Stimulated activated CD8-positive, alpha-beta memory T cell treated with anti-CD3 and anti-CD28 coated beads, Interleukin-7, amount 100 ng/mL, for 1 hour (primary cell): Measurements from ENCODE around the gene AGPS.

Experiments used
- DNase-seq, 2 donors: peaks; one replicate each; pipeline ENCODE4 v3.0.0-alpha.2; 2020; ENCODE audit warnings: low read depth in 2 of 2

The AGPS gene

DNA sequence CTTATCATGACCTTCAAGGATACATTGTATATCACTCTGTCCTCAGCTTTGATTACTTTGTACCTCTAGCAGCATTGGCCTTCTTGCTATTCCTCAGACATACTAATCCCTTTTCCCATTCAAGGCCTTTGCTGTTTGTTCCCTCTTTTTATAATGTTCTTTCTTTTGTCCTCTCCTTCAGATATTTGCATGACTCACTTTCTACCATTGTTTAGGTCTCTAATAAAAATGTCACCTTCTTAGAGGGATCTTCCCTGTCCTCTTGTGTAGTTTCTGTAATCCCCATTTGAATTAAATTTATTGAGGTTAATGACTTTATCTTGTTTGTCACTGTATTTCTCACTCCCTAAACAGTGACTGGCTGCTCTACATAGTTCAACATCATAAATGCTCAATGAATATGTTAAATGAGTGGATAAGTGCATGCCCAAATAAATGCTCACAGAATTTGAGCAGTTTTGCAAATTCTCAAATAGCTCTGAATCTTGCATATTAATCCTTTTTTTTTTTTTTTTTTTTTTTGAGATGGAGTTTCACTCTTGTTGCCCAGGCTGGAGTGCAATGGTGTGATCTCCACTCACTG lies 135.9 kb downstream of the AGPS start:
- DNase-seq = no peak

DNA sequence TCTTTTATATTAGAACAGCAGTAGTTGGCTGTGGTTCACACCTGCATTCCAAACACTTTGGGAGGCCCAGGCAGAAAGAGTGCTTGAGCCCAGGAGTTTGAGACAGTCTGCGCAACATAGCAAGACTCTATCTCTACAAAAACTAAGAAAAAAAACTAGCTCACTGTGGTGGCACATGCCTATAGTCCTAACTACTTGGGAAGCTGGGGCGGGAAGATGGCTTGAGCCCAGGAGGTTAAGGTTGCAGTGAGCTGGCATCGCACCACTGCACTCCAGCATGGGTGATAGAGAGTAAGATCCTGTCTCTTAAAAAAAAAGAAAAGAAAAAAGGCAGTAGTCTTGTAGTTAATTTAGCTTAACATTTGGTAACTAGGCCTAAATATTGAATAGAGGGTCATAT lies 136.6 kb downstream of the AGPS start:
- no peak for DNase-seq

DNA sequence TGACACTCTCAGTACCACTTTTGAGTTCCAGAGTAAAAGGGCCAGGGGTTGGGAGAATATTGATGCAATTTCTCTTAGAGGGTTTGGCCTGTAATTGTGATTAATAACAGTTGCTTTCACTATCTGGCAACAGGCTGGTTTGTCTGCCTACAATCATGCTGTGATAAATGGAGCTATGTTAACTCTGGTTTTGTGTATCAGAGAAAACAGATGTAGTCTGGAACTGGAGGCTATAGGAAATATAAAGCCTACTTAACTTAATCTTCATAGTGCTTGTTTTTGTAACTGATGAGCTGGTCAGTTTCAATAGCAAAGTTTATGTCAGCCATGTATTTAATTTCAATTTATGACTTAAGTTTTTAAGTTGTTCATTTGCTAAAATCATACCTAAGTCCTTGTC lies 138.0 kb downstream of the AGPS start:
- DNase-seq = no peak

DNA sequence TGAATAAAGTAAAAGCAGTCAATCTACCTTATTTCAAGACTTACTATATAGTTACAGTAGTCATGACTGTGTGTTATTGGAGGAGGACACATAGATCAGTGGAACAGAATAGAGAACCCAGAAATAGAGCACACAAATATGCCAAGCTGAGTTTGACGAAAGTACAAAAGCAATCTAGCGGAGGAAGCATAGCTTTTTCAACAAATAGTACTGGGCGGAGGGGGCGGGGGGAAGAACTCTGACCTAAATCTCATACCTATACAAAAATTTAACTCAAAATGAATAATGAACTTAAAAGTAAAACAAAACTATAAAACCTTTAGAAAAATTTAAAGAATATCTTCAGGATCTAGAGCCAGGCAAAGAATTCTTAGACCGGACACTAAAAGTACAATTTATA lies 139.1 kb downstream of the AGPS start:
- no peak for DNase-seq

DNA sequence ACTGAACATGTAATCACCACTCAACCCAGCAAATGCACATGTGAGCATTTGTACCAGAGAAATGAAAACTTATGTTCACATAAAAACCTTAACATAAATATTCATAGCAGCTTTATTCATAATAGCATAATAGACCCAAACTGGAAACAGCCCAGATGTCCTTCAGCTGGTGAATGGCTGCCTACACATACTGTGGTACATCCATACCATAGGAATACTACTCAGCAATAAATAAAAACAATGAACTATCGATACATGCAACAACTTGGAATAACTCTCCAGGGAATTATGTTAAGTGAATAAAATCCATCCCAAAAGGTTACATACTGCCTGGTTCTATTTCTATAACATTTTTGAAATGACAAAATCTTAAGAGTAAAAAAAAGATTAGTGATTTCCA lies 140.0 kb downstream of the AGPS start:
- DNase-seq = no peak

DNA sequence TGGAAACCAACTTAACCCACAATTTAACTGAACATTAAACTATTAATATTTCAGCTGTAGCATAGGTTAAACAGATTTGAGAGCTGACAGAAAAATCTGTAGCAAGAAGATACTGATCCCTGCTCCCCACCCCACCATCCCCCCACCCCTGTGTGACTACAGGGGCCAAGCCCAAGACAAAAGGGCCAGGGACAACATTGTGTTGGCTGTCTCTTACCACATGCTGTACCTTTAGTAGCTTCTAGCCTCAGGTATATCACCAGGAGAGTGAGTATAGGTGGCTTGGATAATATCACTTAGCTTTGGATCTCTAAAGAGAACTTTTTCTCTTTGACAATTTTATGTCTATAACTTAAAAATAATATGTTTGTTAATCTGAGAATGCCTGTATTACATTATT lies 140.7 kb downstream of the AGPS start:
- no peak for DNase-seq

DNA sequence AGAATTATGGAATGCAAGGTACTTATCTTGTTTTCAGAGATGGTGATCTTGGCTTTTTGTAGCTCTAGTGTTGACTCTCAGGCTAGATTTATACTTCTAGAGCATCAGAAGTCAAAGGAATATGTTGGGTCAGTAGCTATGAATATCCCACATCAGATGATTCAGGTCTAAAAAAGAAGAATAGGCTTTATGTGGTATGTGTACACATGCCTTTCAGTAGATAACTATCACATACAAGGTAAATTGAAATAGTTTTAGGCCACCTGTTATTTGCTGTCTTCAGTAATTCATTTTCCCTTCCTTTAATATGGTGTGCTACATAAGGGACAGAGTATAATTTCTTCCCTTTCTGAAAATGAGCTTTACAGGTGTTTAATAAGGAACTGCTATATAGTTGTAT lies 142.4 kb downstream of the AGPS start:
- DNase-seq = no peak

DNA sequence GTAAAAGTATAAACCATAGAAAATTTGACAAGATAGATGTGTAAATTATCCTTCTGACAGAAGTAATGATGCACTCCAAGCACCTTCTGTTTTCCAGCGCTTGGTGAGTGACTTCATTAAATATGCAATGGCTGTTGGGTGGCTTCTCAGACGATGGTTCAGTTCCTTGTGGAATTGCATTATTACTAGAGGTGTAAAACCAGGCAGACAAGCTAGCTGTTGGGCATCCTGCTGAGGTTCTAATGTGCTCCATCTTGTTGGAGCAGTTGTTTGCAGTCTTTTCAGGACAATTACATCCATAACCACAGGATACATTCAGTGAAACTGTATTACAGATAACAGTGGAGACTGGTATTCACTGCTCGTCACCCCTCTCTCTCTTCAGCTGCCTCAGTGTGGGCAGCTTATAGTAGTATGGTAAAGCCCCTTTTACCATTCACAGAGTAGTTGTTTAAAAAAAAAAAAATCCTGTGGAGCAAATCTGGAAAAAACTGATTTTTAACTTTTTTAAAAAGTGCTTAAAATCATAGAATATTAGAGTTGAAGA lies 143.5 kb downstream of the AGPS start:
- DNase-seq = no peak

DNA sequence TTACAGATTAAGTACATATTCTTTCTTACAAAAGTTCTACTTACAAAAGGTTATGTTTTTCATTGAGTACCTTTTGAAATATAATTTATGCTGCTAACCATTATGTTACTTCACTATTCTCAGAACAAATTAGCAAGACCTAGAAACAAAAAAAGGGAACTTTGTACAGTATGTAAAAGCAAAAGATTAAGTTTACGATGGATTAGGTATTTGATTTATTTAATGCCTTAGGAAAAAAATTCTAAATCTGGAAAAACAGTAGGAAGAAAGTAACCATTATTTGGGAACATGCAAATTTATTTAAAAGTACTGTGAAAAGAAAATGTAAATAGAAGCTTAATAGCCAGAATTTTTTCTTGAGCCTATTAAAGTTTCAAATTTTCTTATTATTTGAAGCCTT lies 144.6 kb downstream of the AGPS start:
- DNase-seq = no peak

DNA sequence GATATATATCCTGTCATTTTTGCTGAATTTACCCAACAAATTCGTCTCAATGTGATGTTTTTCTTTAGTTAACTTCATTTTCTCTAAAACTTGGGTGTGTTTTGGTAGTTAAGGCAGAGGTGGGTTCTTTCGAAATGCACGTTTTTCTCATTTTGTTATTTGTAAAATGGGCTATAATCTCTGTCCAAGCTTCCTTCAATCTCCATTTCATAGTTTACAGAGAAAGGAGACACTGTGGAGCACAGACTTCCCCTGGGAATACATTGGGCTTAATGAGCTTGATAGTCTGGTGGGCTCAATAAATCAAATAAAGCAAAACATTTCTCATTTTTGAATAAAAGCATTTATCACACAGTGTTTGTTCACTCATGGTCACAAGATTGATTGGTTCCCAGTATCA lies 145.1 kb downstream of the AGPS start:
- no peak for DNase-seq

DNA sequence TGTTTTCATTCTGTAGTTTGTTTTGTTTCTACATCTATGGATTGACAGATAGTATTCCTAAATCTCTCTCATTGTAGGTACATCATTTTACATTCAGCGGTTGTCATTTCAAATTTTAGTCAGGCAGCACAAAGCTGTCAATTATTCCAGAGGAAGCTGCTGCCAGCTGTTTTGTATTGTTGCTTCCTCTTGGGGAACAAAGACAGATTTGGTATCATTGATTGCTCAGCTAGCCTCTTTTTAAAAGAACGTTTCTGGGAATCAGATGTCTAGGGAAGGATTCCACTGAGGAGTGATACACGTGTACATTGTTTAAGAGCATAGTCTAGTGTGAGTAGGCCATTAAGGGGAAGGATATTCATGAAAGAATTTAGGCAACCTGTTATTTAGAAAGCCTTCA lies 145.8 kb downstream of the AGPS start:
- no peak for DNase-seq

DNA sequence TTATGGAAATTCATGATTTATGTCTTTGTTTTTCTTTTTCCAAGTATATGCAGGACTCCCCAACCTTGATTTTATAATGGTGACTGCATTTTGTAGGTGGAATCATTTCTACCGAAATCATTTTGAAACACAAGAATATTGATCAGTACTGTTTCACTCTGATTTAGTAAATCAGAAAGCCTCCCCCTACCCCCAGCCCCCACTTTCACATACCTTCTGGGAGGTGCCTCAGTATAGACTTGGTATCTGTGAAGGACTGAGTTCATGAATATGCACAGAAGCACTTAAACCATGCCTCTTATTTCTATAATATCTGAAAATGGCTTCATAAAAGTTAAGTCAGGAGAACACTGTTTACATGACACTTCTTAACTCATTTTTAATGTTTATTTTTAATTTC lies 147.7 kb downstream of the AGPS start:
- no peak for DNase-seq

DNA sequence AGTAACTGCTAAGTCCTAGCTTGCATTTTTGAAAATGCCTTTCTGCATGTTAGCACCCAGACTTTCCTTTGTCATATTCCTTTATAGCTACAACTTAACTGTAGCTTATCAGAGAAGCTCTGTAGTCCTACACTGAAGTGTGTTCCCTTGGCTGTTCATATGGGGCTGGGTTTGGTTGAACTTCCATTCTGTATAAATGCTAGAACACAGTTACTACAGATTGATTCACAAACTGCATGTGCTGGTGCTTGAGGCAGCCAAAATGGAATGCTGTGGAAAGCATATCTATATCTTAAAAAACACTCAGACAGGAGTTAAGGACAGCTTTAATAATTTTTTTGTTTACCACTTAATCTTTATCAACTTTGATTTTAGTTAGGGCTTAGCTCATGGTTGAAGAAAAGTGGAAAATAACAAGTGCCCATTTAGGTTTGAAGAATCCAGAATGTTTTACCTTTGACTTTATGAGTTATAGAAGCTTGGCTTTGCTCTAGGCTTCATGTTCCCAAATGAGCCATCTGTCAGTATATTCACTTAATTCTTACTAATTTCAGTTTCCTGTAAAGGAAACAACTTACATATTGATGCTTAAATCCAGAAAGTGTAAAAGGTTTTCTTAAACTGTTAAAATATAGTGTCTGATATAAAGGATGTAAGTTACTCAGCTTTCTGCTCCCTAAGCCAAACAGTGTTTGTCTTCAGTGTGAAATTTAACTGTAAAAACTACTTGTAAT lies 148.9 kb downstream of the AGPS start:
- DNase-seq = no peak

DNA sequence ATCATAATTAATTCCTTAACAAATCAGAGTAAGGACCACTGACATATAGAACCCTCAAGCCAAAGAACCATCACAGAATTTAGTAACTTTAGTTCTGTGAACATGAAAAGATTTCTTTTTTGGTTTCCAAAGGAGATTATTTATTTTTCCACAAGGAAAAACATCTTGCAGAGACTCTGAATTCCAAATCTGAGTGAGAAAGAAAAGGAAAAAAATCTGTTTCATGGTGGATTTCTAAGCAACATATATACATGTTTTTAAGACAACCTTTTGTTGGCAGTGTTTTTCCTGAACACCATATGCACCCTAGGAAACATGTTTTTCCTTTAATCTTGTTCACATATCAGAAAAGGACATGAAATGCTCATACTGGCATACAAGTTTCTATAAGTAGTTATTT lies 149.8 kb downstream of the AGPS start:
- DNase-seq = no peak

DNA sequence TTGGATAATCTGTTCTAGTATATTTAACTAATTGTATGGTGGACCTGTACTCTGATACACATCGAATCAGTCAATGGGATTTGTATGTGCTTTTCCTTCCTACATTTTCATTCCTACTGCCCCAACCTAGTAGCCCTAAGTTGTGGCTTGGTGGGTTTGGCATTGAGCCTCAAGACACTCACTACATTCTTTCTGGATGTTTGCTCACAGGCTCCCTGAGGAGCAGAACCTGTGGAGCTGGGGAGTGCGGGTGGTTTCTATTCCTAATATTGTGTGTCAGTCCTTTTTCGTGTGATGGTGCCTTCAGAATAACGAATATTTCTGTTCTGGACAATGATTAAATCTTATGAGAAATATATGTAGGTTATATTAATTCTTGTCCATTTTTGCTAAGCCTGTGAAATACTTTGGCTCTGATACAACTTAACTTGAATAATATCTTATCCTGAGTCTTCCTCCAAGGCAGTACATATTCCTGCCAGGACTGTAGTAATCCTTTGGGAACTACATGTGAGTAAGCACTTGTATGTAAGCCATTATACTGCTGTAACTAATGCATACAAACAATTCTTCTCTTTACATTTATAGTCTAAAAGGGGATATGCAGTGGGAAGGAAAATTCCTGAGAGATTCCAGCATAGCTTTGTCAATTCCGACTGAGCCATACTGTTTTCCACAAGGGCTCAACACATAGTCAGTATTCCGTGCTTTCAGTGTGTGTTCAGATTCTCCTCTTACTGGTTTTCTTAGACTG lies 150.6 kb downstream of the AGPS start:
- no peak for DNase-seq

DNA sequence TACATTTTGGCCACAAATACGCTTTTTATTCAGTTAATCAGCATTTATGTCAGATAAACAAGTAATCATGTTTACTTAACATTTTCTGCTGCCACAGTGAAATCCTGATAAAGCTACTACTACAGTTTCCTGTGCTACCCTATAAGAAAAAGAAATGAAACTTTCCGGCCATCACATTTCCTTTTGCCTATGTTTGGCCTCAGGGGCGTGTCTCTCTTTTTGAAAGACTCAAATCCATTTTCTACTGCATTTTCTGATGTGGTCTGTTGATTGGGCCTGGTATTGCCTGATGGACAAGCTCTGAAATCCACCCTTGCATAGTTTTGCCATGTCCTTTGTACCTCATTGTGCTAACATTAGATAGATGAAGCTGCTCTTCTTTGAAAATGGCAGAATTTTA lies 152.6 kb downstream of the AGPS start:
- DNase-seq = no peak

DNA sequence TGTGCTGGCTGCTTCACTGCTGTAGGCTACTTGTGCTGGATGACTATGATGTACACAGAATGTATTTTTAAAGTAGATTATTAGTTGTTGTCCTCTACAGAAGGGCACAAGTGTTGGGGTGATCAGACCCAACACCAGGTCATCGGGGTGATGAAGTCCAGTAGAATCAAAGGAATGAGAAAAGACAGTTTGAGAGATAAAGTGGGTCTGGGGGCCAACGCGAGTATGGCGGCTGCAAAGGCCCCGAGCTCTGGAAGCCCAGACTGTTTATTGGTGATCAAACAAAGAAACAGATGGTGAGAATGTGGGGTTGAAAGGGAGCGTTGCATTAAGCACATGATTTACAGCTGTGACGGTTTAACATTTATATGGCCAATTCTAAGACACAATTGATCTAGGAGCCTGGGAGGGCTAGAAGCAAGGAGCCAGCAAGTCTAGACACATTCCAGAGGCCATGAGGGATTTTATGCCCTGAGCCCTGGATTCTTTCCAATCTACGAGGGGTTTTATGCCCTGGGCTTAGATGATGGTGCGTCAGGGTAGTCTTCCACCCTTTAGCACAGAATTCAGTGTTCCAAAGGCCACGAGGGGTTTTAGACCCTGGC lies 153.5 kb downstream of the AGPS start:
- DNase-seq = no peak

DNA sequence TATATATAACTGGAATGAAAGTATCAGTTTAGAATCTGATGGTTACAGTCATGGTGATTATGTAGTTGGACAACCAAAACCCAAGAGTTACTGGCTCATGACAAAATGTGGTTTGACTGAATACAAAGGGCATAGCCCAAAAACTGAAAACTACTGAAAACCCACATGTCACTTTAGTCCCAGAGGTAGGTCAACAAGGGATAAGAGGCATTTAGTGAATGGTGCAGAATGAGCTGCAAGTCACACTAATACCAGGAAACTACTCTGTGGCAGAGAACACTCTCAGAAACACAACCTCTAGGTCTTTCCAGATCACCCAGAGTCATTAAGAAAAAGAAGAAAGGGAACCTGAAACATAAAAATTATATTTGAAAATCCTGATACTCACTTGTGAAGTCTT lies 154.5 kb downstream of the AGPS start:
- DNase-seq = no peak

DNA sequence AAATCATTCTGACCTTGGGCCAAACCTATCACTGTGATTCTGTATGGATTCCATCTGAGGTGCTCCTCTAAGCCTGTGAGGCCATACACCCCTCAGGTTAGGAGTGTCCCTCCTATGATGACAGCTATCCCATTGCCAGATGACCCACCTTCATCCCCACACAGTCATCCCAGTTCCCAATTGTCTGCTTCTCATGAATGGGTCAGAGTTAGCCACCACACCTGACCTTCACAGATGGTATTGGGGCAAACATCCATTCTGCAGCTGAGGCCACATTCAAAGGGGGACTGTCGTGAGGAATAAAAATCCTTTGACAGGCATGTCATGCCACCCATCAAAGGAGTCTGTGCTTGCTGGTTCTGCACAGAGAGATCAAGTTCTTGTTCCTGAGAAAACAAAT lies 155.2 kb downstream of the AGPS start:
- no peak for DNase-seq

DNA sequence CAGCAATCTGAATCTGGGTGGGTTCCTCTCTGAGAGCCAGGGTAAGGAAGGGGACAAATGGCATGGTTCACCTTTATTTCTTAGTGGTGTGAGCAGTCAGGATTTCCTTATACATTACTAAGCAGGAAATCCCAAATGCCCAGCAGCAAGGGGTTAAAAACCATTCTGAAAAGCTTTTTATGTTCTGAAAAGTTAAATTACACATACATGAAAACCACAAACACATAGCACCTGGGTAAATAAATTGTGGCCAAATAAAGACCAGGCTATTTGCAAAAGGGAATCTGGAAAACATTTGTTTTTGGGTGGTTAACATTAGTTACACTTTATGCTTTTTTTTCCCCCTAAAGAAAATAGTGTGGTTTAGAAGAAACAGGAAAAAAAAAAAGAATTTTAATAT lies 156.1 kb downstream of the AGPS start:
- no peak for DNase-seq

DNA sequence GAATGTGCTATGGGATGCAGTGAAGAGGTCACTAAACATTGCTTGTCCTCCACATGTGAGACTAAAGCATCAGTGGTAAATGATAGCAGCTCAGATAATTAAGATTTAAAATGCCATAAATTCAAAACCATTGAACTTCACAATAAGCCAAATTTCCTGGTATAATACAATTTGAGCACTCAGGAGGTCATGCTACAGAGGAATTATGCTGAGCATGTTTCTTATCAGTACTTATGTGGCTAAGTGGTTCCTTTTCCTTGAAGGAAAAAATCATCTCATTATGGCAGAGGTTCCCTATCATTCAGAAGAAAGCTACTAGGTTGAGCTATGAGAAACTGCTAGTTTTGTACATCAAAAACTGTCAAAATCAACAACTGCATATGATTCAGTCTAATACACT lies 156.6 kb downstream of the AGPS start:
- no peak for DNase-seq
